ENCODE results near the gene RSPRY1. TPM values are rescaled to one million over a fixed set of nuclear protein-coding genes. Genes with fewer than 3 reads are reported as not detected.

Gene RSPRY1
- polyA plus RNA-seq, 4 donors: 12.4 to 43.9 (median 17.2) TPM

DNA sequence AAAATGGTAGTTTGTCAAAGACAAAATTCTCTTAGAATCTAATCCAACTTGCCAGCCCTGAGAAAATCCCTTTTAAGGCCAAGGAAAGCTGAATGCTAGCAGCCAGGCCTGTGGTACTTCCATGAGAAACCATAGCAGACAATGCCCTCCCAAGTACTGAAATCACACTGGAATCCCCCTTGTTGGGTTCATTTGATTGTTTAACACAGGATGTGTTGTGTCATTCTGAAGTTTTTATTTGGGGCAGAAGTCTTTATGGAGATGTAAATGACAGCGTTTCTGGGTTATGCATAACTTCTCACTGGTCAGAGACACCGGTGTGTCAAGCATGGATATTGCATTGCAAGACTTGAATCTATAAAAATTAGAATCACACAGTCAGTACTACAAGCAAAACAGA, 53.0 kb downstream of the RSPRY1 start:
- H3K4me3 ChIP-seq (ENCODE audit: low read depth in 1 of 3, low read length in 3 of 3): no peak overlapping the region
- peak overlapping the region in 1 of 3 donors; percentile 4 for H3K27ac ChIP-seq (ENCODE audit: low read depth in 1 of 3, low read length in 2 of 3)
- WGBS, 3 donors: 69 to 77% (median 76%) methylated on average over 2 of the region's 2 CpGs
- peaks cover 9 to 18% (median 11%) of the 10 kb centered on the region in 3 donors for H3K36me3 ChIP-seq (ENCODE audit: control insufficient read depth in 3 of 3, insufficient read depth in 2 of 3, low read depth in 1 of 3, low read length in 3 of 3)
- no peaks in the 10 kb centered on the region for H3K27me3 ChIP-seq (ENCODE audit: control insufficient read depth in 3 of 3, insufficient read depth in 3 of 3, low read length in 3 of 3)
- FAIRE-seq (no peak), DNase-seq (no peak)
- no peaks in the 10 kb centered on the region for H3K9me3 ChIP-seq (ENCODE audit: control insufficient read depth in 2 of 2, insufficient read depth in 1 of 2, low read depth in 1 of 2, low read length in 1 of 2)
- H3K4me1 ChIP-seq (ENCODE audit: control insufficient read depth in 3 of 3, insufficient read depth in 2 of 3, low read depth in 1 of 3, low read length in 2 of 3): peaks cover 0 to 3% (median 0%) of the 10 kb centered on the region in 3 donors

DNA sequence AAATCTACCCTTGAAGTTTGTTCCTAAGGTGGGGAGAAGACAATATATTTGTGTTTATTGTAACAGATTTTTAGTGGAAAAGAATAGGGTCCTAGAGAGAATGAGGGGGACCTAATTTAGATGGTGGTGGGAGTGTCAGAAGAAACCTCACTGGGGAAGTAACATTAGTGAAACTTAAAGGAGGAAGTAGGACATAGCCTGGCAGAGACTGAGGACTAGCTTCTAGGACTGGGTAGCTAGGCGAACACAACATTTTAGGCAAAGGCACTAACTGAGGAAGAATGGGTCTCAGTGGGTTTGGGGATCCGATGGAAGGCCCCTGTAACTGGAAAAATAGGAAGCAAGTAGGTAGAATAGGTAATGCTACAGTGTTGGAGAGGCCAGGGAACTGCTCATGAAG, 54.7 kb downstream of the RSPRY1 start:
- H3K4me1 ChIP-seq (ENCODE audit: control insufficient read depth in 3 of 3, insufficient read depth in 2 of 3, low read depth in 1 of 3, low read length in 2 of 3): peaks cover 0 to 3% (median 0%) of the 10 kb centered on the region in 3 donors
- H3K4me3 ChIP-seq (ENCODE audit: low read depth in 1 of 3, low read length in 3 of 3): no peak overlapping the region
- peaks cover 4 to 14% (median 7%) of the 10 kb centered on the region in 3 donors for H3K36me3 ChIP-seq (ENCODE audit: control insufficient read depth in 3 of 3, insufficient read depth in 2 of 3, low read depth in 1 of 3, low read length in 3 of 3)
- FAIRE-seq (no peak), DNase-seq (no peak)
- WGBS, 3 donors: 82 to 96% (median 86%) methylated on average over 2 of the region's 2 CpGs
- H3K27ac ChIP-seq (ENCODE audit: low read depth in 1 of 3, low read length in 2 of 3): peak overlapping the region in 1 of 3 donors; percentile 15
- H3K27me3 ChIP-seq (ENCODE audit: control insufficient read depth in 3 of 3, insufficient read depth in 3 of 3, low read length in 3 of 3): no peaks in the 10 kb centered on the region
- no peaks in the 10 kb centered on the region for H3K9me3 ChIP-seq (ENCODE audit: control insufficient read depth in 2 of 2, insufficient read depth in 1 of 2, low read depth in 1 of 2, low read length in 1 of 2)

- peaks cover 4 to 6% (median 4%) of the 10 kb centered on the region in 3 donors for H3K36me3 ChIP-seq (ENCODE audit: control insufficient read depth in 3 of 3, insufficient read depth in 2 of 3, low read depth in 1 of 3, low read length in 3 of 3)
- no peak overlapping the region for H3K4me3 ChIP-seq (ENCODE audit: low read depth in 1 of 3, low read length in 3 of 3)
- H3K27ac ChIP-seq (ENCODE audit: low read depth in 1 of 3, low read length in 2 of 3): no peak overlapping the region
- 89 to 97% (median 91%) methylated on average over 2 of the region's 2 CpGs for WGBS, 3 donors
- H3K27me3 ChIP-seq (ENCODE audit: control insufficient read depth in 3 of 3, insufficient read depth in 3 of 3, low read length in 3 of 3): no peaks in the 10 kb centered on the region
- H3K9me3 ChIP-seq (ENCODE audit: control insufficient read depth in 2 of 2, insufficient read depth in 1 of 2, low read depth in 1 of 2, low read length in 1 of 2): no peaks in the 10 kb centered on the region
- no peak for FAIRE-seq
- peaks cover 0 to 4% (median 3%) of the 10 kb centered on the region in 3 donors for H3K4me1 ChIP-seq (ENCODE audit: control insufficient read depth in 3 of 3, insufficient read depth in 2 of 3, low read depth in 1 of 3, low read length in 2 of 3)
- DNase-seq: no peak
These were observed 56.5 kb downstream of the RSPRY1 start for GRCh38 chr16:57242650-57243049.

GRCh38 chr16:57244463-57244766, 58.3 kb downstream of the RSPRY1 start:
- no peak for DNase-seq
- no peak for FAIRE-seq
- peaks cover 0 to 4% (median 3%) of the 10 kb centered on the region in 3 donors for H3K4me1 ChIP-seq (ENCODE audit: control insufficient read depth in 3 of 3, insufficient read depth in 2 of 3, low read depth in 1 of 3, low read length in 2 of 3)
- peak overlapping the region; percentile 11 to 68 (median 49) for H3K4me3 ChIP-seq (ENCODE audit: low read depth in 1 of 3, low read length in 3 of 3)
- 5 to 9% (median 5%) methylated on average over 9 of the region's 9 CpGs for WGBS, 3 donors
- peaks cover 4 to 8% (median 6%) of the 10 kb centered on the region in 3 donors for H3K36me3 ChIP-seq (ENCODE audit: control insufficient read depth in 3 of 3, insufficient read depth in 2 of 3, low read depth in 1 of 3, low read length in 3 of 3)
- H3K27ac ChIP-seq (ENCODE audit: low read depth in 1 of 3, low read length in 2 of 3): peak overlapping the region; percentile 66 to 85 (median 76)
- no peaks in the 10 kb centered on the region for H3K9me3 ChIP-seq (ENCODE audit: control insufficient read depth in 2 of 2, insufficient read depth in 1 of 2, low read depth in 1 of 2, low read length in 1 of 2)
- no peaks in the 10 kb centered on the region for H3K27me3 ChIP-seq (ENCODE audit: control insufficient read depth in 3 of 3, insufficient read depth in 3 of 3, low read length in 3 of 3)

GRCh38 chr16:57244767-57245471, 58.8 kb downstream of the RSPRY1 start, which contains the start of gene ARL2BP:
Gene ARL2BP (plus strand): TSS chr16:57245259. CDS start chr16:57245368, 109 bp downstream.
- Histone ChIP-seq H3K4me1 (ENCODE audit: control insufficient read depth in 3 of 3, insufficient read depth in 2 of 3, low read depth in 1 of 3, low read length in 2 of 3) (peaks cover 0 to 4% (median 3%) of the 10 kb centered on the region in 3 donors), H3K9me3 (ENCODE audit: control insufficient read depth in 2 of 2, insufficient read depth in 1 of 2, low read depth in 1 of 2, low read length in 1 of 2) (no peaks in the 10 kb centered on the region), H3K27ac (ENCODE audit: low read depth in 1 of 3, low read length in 2 of 3) (peak within 1 kb of the TSS; percentile 85 to 96 (median 95)), H3K4me3 (ENCODE audit: low read depth in 1 of 3, low read length in 3 of 3) (peak within 1 kb of the TSS; percentile 68 to 81 (median 76)), H3K36me3 (ENCODE audit: control insufficient read depth in 3 of 3, insufficient read depth in 2 of 3, low read depth in 1 of 3, low read length in 3 of 3) (peaks cover 4 to 13% (median 9%) of the 10 kb centered on the region in 3 donors), H3K27me3 (ENCODE audit: control insufficient read depth in 3 of 3, insufficient read depth in 3 of 3, low read length in 3 of 3) (no peaks in the 10 kb centered on the region)
- DNase-seq (peak; percentile 98 to 99), FAIRE-seq (no peak)
- 0 to 1% (median 0%) methylated on average over 55 to 77 of the region's 77 CpGs for WGBS, 3 donors

DNA sequence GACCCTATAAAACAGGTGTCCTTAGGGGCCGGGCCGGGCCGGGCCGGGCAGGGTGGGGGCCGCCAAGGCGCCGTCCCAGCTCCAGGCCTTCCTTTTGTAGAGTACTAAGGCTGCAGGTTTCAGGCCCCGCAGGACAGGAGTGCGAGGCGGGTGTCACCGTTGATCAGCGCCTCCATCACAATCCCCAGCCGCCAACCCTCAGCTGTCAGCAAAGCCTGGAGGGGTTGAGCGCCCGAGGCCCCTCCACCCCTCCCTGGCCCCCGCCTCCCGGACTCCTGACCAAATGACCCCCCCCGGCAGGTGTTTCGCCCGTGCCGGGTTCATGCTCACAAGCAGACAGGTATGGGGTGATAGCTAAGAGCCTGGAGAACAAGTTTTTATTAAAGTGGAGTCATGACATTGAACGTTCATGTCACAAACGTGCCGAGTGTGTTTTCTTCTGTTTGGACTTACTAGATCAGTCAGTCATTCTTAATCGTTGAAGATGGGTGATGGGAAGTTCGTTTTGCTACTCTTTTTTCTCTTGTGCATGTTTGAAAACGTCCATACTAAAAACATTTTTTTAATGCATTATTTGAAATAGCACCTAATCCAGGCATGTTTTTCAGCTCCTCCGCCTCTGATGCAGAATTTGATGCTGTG, 59.5 kb downstream of the RSPRY1 start:
- FAIRE-seq: no peak
- Histone ChIP-seq H3K4me3 (ENCODE audit: low read depth in 1 of 3, low read length in 3 of 3) (peak overlapping the region; percentile 68 to 81 (median 76)), H3K36me3 (ENCODE audit: control insufficient read depth in 3 of 3, insufficient read depth in 2 of 3, low read depth in 1 of 3, low read length in 3 of 3) (peaks cover 7 to 20% (median 9%) of the 10 kb centered on the region in 3 donors), H3K27me3 (ENCODE audit: control insufficient read depth in 3 of 3, insufficient read depth in 3 of 3, low read length in 3 of 3) (no peaks in the 10 kb centered on the region), H3K27ac (ENCODE audit: low read depth in 1 of 3, low read length in 2 of 3) (peak overlapping the region; percentile 85 to 96 (median 95)), H3K9me3 (ENCODE audit: control insufficient read depth in 2 of 2, insufficient read depth in 1 of 2, low read depth in 1 of 2, low read length in 1 of 2) (no peaks in the 10 kb centered on the region), H3K4me1 (ENCODE audit: control insufficient read depth in 3 of 3, insufficient read depth in 2 of 3, low read depth in 1 of 3, low read length in 2 of 3) (peaks cover 0 to 4% (median 3%) of the 10 kb centered on the region in 3 donors)
- 5% methylated on average over 23 to 28 of the region's 28 CpGs for WGBS, 3 donors
- DNase-seq: peak in 1 of 2 donors; percentile 51

- no peaks in the 10 kb centered on the region for H3K9me3 ChIP-seq (ENCODE audit: control insufficient read depth in 2 of 2, insufficient read depth in 1 of 2, low read depth in 1 of 2, low read length in 1 of 2)
- peak overlapping the region in 1 of 3 donors; percentile 48 for H3K27ac ChIP-seq (ENCODE audit: low read depth in 1 of 3, low read length in 2 of 3)
- H3K4me3 ChIP-seq (ENCODE audit: low read depth in 1 of 3, low read length in 3 of 3): no peak overlapping the region
- peaks cover 0 to 20% (median 0%) of the 10 kb centered on the region in 3 donors for H3K4me1 ChIP-seq (ENCODE audit: control insufficient read depth in 3 of 3, insufficient read depth in 2 of 3, low read depth in 1 of 3, low read length in 2 of 3)
- 94 to 97% (median 95%) methylated on average over 2 of the region's 2 CpGs for WGBS, 3 donors
- H3K27me3 ChIP-seq (ENCODE audit: control insufficient read depth in 3 of 3, insufficient read depth in 3 of 3, low read length in 3 of 3): no peaks in the 10 kb centered on the region
- DNase-seq: no peak
- H3K36me3 ChIP-seq (ENCODE audit: control insufficient read depth in 3 of 3, insufficient read depth in 2 of 3, low read depth in 1 of 3, low read length in 3 of 3): peaks cover 19 to 68% (median 30%) of the 10 kb centered on the region in 3 donors
- no peak for FAIRE-seq
These were observed 65.2 kb downstream of the RSPRY1 start for GRCh38 chr16:57251352-57251751.

DNA sequence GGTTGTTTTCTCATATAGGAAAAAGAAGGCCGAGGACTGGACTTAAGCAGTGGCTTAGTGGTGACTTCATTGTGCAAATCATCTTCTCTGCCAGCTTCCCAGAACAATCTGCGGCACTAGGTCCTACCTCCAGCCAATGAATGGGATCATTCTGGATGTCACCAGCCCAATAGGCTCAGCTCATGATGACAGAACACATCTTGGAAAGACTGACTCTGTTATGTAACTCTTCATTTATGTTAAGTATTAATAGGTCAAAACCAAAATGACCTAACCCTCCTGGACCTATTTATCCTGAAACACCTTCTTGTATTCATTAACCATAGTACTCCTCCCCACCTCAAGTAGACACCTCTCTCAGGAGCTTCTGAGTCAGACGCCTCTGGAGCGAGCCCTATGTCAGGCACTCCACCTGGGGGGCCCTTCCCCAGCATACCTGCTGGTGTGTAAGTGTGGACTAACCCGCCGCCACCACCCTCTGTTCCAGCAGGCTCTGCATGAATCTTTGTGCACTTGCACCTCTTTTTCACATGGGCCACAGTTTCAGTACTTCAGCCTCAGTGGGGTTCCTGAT, 66.1 kb downstream of the RSPRY1 start:
- WGBS, 3 donors: 91 to 99% (median 97%) methylated on average over 6 of the region's 6 CpGs
- H3K36me3 ChIP-seq (ENCODE audit: control insufficient read depth in 3 of 3, insufficient read depth in 2 of 3, low read depth in 1 of 3, low read length in 3 of 3): peaks cover 19 to 77% (median 33%) of the 10 kb centered on the region in 3 donors
- no peaks in the 10 kb centered on the region for H3K9me3 ChIP-seq (ENCODE audit: control insufficient read depth in 2 of 2, insufficient read depth in 1 of 2, low read depth in 1 of 2, low read length in 1 of 2)
- DNase-seq: peak in 1 of 2 donors; percentile 71
- FAIRE-seq: no peak
- peak overlapping the region in 1 of 3 donors; percentile 48 for H3K27ac ChIP-seq (ENCODE audit: low read depth in 1 of 3, low read length in 2 of 3)
- peaks cover 0 to 20% (median 0%) of the 10 kb centered on the region in 3 donors for H3K4me1 ChIP-seq (ENCODE audit: control insufficient read depth in 3 of 3, insufficient read depth in 2 of 3, low read depth in 1 of 3, low read length in 2 of 3)
- H3K4me3 ChIP-seq (ENCODE audit: low read depth in 1 of 3, low read length in 3 of 3): no peak overlapping the region
- no peaks in the 10 kb centered on the region for H3K27me3 ChIP-seq (ENCODE audit: control insufficient read depth in 3 of 3, insufficient read depth in 3 of 3, low read length in 3 of 3)
